Esophagus squamous epithelium (tissue), 4 donors: ENCODE measurements around the gene SMARCAL1.

ENCODE experiments used
- CTCF ChIP-seq, 6 experiments: fragments of 450-650 bp in 4 of 6; fragments of 200-600 bp in 2 of 6; sonication (generic) in 2 of 6; IDR thresholded peaks; one replicate each; pipeline ENCODE4 v1.5.1; 2016 to 2019; ENCODE audit warnings: antibody characterized with exemption in 6 of 6, mild to moderate bottlenecking in 4 of 6, moderate library complexity in 4 of 6
- POLR2A ChIP-seq, 4 donors: fragments of 450-650 bp; IDR thresholded peaks; one replicate each; pipeline ENCODE4 v1.6.1; 2017; ENCODE audit warnings: antibody characterized with exemption in 4 of 4, mild to moderate bottlenecking in 4 of 4, moderate library complexity in 3 of 4

DNA sequence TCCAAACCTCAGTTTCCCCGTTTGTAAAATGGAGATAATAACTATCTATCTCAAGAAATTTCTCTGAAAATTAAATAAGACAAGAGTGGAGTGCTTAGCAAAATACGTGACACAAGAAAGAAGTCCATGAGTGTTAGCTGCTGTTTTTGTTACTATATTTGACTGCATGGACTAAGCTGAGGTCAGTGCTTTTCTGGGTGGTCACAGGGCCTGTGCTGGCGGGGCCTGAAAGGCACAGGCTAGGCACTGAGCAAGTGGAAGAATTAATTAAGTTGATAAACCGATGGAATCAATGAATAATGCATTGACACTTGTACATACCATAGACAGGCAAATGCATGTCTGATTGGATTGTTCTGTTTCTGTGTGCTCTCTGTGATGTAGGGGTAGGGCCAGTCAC, 113.7 kb downstream of the SMARCAL1 start:
- TF ChIP-seq CTCF (IDR thresholded peaks at IDR 0.05): no peak
- TF ChIP-seq POLR2A (IDR thresholded peaks at IDR 0.05): no peak
